Stimulated activated CD8-positive, alpha-beta memory T cell treated with anti-CD3 and anti-CD28 coated beads, Interleukin-4, amount 100 ng/mL, for 24 hours (primary cell): ENCODE results near the gene PLXNA2.

ENCODE experiments used
- DNase-seq: peaks from one replicate; pipeline ENCODE4 v3.0.0-alpha.2; 2020; ENCODE audit warnings: low read depth

PLXNA2 gene

DNA sequence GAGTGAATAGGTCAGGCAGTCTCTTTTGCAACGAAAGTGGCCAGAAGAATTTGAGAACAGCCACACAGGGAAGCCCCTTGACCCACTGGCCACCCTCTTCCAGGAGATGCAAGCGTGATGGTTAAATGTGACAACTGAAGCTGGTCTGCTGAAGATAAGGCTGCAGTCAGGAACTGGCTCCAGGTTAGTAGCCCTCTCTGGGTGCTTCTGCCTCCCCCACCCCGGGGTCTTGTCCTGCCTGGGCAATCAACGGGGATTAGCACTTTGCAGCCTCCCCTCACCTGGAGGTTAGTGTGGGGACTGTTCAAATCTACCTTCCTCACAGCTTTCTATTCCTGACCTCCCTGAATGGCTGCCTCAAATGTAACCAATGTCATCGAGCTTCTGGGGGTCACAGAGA is 125.9 kb downstream of the PLXNA2 start:
- no peak for DNase-seq

DNA sequence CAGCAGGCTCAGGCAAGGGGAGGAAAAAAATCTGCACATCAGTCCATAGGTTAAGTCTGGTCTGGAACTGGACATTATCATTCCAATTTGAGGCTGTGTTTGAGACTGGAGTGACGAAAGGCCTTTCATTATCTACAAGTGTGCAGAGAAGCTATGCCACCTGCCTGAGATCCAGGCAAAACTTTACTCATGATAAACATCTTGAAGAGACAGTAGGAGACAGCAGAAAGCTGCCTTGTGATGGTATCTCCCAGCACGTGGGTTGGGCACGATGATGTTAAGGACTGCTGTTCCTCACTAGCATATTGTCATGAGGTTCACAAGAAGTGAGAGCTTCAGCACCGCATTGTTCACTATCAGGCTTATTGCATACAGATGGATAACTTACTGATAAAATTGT is 126.4 kb downstream of the PLXNA2 start:
- no peak for DNase-seq

DNA sequence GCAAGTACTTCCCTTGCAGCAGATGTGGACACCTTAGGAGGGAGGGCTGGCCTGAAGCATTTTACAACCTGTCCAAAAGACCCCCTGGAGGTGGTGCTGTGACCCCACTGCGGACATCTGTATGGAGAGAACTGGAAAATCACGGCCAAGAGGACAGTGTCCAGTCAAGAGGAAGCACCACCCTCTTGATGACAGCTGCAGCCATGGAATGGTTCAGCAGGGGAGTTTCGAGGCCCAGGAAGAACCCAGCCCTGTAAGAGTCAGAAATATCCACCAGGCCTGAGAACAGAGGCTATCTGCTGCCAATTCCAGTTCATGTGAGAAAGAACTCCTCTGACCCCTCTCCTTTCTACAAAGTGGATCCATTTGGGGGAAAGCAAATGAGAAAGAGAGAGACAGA is 126.8 kb downstream of the PLXNA2 start:
- no peak for DNase-seq

DNA sequence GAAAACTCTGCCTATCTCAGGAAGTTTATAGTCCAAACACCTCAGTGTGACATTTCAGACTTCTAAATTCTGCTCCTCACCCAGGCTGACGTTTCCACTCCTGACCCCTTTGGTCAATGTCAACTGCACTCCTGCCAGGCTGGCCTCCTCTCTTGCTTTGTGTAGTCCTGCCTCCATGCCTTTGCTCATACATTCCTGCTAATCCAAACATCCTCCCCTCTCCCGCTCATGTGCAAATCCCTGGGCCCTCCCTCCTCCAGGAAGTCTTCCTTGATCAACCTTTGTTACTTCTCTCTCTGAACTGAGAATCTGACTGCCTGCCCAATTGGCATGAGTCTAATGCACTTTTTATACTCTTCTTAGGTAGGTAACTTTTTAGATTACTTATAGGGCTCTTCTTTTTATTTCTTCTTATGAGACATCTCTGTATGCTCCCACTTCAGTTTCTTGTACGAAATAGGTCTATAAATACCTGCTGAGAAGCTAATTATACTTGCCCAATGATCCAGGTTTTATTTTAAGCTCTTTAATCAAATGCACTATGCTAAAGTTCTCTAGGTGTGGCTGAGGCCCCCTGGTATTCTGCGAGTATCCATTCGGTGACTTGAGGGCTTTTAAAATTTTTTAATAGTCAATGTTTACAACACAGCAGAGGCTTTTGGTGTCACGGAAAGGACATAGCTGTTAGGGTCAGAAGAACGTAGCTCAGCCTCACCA is 128.1 kb downstream of the PLXNA2 start:
- no peak for DNase-seq

DNA sequence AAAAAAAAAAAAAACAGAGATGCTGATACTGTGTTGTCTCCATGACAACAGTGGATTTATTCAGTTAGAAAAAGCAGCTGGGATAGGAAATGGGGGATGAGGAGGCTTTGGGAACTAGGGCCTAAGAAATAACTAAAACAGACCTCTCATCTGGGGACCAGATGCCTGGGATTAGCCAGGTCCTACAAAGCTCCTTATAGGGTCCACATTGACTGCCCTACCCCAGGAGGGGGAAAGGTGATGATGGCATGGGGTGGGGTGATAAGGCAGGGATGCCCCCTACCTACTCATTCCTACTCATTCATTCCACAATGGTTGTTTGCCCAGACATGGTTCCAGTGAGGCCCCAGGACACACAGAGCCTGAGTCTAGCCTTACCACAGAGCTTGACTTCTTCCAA is 131.2 kb downstream of the PLXNA2 start:
- no peak for DNase-seq

DNA sequence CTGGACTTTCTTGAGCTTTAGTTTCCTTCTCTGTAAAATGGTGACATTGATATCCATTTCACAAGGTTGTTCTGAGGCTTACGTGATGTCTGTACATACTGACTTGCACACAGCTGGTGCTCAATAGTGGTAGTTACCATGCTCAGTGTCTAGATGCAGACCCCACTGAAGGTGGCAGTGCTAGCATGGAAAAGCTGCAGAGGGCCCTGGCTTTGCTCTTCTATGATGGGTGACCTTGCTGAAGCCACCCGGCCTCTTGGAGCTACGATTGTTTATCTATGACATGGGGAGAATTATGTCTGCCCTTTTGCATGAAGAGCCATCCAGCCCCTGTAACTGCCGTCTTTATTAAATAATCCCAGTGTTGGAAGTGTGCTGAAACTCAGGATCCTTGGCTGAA is 131.8 kb downstream of the PLXNA2 start:
- no peak for DNase-seq

DNA sequence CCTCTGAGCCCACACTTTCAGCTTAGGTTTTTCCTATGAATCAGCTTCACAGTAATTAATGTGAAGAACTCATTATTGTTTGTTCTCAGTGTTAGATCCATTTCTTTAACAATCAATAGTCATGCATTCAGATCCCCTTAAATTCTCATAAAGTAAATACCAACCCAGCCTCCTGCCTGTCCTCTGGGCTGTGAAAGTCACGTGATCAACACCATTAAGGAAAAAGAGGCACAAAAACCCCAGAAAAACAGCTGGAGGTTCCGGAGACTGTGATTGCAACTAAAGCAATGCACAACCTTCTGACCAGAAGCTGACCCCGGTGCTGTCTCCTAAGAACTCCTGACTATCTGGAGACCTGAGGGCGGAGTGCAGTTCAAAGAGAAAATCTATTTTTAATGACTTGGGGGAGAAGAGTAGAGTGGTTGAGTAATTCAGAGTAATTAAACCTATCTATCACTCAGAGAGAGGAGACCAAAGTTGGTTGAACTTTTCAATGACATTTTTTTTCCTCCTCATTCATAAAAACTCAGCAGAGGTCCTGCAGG is 132.5 kb downstream of the PLXNA2 start:
- DNase-seq, result no peak

DNA sequence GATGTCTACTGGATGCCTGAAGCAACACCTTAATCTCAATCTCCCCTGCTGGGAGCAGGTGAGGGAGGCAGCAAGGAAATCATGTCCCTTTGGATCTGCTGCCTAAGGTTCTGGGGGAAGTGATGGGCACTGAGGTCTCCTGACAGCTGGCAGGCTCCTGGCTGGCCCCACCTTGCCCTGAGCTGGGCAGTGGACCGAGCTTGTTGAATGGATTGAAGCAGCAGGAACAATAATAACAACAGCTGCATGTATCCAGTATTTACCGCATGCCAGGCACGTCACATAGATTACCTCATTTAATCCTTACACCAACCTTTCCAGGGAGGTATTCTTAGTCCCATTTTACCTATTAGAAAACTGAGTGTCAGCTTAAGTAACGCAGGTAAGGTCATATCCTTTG is 133.9 kb downstream of the PLXNA2 start:
- DNase-seq, result no peak

DNA sequence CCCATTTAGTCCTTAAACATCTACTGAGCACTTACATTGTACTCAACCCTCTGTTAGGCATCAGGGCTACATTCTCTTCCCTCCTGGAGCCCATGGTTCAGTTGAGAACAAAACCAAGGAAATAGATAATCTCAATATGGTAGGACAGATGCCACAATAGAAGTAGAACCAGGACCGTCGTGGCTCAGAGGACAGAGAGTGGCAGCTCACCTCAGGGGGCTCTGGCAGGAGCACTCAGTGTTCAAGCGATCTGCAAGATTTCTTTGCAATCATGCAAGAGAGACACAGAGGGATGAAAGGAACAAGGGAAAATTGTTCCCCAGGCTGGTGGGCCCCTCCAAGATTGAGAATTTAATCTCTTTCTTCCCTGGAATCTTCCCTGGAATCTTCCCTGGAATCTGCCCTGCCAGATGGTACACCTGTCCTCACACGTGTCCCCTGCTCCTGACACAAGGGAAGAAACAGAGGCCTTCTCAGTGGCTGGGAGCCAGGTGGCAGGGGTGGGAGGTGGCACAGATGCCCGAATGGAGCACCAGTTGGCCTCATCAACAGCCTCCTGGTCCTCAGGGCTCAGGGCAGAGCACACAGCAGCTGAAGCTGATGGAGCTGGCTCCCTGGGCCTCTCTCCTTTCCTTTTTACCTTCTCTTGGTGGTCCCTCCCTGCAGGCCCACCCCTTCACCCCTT is 135.4 kb downstream of the PLXNA2 start:
- no peak for DNase-seq

DNA sequence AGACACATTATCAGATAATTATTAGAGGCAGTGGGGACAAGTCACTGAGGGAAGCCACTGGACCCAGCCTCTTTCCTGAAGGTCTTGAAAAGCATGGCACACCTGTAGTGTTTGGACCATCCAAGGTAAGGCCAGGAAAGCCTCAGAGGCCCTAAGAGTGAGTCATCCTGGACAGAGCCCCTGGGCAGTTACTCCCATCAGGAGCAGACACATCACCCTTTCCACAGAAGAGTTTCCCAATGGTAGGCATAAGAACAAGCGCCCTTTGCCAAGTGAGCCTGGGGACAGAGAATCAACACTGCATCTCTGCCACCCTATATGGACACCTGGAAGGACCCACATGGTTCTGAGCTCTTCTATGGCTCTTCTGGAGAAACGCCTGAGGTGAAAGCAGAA is 136.0 kb downstream of the PLXNA2 start:
- no peak for DNase-seq

DNA sequence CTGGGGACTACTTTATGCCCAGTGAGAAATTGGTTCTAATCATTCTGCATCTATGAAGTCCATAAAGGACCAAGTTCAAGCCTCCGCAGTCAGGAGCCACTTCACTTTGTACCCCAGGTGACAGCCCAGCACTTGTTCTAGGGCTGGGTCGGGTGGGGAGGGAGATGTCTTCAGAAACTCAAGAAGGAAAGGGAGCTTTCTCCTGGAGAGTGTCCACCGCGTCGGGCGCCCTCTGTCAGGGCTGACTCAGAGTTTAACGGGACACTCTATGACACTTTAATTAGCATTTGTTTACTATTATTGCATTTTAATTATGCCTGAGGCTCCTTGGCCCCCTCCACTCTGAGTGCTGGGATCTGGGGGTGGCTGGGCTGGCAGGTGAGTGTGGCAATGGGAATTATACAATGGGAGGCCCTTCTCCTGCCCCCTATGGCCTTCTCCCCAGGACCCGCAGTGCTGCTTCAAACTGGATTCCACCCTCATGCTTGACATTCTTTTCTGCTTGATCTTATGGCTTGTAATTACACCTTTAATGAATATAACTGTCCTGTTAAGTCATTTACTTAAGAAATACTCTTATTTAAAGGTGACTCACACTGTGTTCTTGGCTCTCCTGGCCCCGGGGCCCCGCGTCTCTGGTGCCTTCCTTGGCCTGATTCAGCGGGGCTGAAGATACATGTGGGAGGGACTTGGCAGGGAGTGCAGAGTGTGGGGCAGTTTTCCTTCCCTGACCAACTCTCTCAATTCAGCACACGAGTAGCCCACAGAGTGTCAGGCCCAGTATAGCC is 136.6 kb downstream of the PLXNA2 start:
- no peak for DNase-seq

DNA sequence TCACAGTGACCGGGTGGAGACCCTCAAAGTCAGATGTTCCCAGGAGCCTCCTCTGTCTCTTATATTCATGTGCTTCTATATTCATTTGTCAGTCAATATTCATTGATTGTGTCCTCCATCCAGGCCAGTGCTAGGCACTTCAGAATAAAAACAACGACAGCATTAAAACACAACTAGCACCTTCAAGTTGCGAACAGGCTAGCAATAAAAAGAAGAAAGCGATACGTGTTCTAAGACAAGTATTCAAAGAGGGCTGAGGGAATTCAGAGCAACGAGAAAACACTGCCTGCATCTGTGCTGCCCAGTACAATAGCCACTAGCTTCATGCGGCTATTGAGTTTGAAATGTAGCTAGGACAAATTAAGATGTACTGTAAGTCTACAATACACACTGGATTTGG is 138.0 kb downstream of the PLXNA2 start:
- no peak for DNase-seq

DNA sequence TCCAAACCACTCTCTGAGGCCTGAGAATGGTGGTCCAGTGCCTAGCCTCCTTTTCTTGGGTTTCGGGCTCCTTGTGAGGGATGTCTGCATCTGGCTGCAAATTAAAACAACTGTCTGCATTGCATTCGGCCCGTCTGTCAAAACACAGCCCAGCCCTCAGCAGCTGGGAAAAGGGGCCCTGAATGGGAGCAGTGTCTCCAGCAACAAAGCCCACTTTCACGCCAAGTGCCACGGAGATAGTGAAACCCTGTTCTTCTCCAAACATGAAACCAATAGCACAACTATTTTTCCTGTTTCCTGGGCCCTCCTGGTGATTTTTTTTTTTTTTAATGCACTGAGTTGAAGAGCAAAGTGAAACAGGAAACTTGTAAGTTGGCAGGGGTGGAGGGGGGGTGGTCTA is 138.4 kb downstream of the PLXNA2 start:
- no peak for DNase-seq

DNA sequence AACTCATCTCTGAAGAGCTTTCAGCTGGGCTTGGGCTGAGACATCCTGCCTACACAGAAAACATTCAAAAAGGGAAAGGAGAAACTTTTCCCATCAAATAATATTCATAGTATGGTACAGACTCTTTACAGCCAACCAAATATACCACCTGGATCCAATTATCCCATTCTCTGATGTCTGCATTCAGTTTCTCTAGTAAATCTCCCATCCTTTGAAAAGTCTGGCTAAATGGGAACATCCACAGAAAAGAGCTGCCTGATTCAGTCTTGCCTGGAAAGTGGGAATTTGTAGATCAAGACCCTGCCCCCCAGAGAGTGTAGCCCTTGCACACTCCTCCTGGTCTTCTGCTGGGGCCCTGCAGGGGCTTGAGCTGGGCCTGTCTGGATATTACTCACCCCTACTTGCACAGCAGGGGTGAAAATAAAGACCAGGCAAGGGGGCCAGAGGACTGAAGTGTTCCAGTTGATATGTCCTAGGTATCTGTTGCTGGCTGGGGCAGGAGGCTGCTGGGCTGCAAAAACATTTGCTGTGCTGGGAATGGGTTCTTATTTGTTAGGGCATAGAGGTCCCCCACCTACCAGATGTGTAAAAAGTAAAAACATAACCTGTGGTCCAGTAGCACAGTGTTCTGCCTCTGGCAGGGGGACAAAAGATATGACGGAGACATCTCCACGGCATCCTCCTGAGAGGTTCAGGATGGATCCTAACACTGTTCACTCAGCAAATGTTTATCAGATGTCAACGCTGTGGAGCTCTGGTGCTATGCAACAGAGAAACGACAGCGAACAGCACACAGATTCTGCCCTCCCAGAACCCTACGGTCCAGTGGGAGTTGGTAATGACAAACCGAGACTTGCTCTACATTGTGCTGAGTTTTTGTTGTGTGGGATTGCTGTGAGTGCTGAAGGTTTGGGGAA is 140.3 kb downstream of the PLXNA2 start:
- no peak for DNase-seq

DNA sequence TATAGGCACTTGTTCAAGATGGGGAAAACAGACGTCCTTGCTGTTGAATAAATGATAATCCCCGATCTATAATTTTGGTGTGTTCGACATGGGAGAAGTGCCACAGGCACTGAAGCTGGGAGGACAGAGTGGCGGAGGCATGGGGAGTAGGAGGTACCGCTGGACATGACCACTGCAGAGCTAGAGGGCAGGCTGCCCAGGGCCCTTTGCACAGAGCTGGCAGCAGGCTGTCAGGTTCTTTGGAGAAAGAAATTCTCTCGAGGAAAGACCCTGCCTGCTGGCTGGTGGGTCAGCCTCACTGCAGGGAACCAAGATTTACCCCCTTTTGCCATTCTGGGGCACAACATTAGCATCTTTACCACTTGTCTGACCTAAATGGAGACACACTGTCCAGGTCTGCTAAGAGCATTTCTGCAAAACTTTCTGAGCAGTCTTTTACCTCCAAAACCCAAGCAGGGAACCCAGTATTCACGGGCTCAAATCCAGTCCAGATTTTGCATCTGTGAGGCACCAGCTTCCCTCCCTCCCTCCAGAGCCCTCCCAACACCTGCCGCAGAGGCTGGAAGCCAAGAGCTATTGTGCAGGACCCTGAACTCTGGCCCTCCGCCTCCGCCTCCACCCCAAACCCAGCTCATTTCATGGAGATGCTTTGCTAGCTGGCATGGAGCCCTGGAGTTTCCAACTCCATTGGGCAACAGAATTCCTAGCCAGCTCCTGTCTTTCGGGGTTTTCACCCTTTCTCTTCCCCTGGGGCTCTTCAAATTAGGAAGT is 142.3 kb downstream of the PLXNA2 start:
- no peak for DNase-seq

DNA sequence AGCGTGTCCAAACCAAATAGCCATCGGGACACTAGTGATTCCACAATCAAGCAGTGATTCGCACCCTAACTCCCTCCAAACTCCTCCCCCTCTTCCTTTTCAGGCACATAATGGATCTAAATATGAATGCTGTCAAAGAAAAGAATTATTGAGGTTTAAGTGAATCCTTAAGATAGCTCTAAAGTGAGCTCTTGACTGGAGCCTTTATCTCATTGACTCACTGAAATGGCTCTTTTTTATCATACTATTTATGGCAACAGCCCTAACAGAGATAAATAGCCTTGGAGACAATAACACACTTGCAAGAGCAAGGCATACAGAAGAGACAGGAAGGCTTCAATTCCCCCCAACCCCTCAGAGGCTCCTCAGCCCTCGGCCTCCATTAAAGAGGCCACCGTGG is 143.3 kb downstream of the PLXNA2 start:
- DNase-seq, result no peak

DNA sequence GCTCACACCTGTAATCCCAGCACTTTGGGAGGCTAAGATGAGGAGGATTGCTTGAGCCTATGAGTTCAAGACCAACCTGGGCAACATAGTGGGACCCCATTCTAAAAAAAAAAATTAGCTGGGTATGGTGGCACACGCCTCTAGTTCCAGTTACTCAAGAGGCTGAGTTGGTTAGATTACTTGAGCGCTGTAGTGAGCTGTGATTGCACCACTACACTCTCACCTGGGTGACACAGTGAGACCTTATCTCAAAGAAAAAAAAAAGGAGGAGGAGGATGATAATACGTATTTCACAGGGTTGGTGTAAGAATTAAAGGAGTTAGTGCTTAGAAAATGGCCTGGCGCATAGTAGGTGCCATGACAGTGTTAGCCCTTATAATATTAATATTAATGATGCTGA is 144.1 kb downstream of the PLXNA2 start:
- no peak for DNase-seq

DNA sequence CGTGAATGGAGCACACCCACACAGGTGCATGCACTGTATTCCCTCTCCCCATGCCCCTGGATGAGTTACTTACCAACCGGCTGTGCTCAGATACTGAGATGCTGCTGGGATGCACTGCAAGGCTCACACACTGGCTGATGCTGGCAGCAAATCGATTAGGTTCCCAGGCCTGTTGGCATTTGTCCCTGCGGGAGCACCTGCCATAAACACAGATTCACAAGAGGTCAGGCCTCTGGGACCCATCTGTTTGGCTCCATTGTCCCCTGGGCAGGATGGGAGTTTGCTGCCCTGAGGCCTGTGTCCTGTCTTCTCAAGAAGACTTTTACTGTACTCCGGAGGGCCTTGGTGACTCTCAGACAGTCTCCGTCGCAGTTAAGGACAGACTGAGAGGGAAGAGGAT is 145.4 kb downstream of the PLXNA2 start:
- DNase-seq, result no peak

DNA sequence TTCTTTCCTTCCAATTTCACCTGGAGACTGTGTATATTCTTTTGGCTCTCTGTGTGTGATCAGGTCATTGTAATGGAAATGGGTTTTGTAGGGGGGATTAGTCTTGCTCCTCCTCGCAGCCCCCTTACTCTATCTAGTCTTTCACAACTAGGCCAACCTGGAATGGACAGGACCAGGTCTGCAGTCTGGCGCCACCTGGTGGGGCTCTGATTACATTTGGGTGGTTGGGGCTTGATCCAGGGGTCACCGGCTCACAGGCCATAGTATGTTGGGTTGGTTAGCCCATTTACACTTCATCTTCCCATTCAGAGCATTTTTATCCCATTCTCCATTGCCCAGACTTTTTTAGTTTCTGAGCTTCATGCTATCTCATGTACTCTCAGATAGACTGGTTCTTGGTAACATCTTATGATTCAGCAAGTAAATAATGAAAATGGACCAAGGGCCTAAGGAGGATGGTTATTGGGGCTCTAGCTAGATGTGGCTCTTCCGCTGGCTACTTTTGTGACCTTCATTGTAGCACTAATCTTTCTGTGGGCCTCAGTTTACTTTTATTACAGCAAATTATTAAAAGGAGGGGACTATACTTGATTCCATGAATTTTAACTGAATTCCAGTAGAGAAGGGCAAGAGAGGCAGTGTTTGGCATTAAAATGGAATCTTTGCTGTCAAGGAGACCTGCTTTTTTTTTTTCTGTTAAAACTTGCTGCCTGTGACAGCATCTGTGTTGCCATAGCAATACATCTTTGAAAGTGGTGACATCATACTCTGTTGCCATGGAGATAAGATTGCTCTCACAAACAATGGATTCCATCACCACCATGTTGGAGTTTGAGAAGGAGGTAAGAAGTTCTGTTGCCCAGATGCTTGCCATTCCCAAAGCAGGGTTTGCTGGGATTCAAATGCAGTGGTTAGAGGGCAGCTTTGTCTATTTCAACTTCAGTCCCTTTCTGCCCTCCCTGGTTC is 150.1 kb downstream of the PLXNA2 start:
- DNase-seq, result peak; percentile 33

DNA sequence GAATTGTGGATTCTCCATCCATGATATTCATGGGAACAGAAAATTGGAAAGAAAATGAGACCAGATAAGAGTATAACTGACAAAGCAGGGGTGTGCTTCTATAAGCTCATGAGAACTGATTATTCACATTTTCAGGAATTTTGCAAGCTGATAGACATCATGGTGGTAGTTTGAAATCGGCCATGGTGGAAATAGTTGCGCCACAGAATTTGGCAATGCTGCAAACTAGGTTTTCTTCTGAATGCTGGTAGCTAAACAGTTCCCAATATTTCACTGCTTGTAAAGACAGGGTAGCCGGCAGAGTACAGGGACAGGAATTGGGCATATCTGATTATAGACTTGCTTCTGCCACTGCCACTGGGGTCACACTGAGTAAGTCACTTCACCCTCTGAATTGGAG is 151.1 kb downstream of the PLXNA2 start:
- DNase-seq, result no peak
